Measurements from ENCODE around the gene NDUFS7.

The NDUFS7 gene

GRCh38 chr19:1421218-1421957 lies 37.7 kb downstream of the NDUFS7 start:
- H3K27ac ChIP-seq (ENCODE audit: poor library complexity, severe bottlenecking): no peak overlapping the region
- no peaks in the 10 kb centered on the region for H3K27me3 ChIP-seq (ENCODE audit: insufficient read depth, poor library complexity, severe bottlenecking)
- no peaks in the 10 kb centered on the region for H3K9me3 ChIP-seq (ENCODE audit: severe bottlenecking)
- H3K36me3 ChIP-seq (ENCODE audit: low read depth): peaks cover 87% of the 10 kb centered on the region
- ATAC-seq (ENCODE audit: low read depth) (no peak), DNase-seq (ENCODE audit: low spot score) (no peak)
- TF ChIP-seq, protein P1, sequence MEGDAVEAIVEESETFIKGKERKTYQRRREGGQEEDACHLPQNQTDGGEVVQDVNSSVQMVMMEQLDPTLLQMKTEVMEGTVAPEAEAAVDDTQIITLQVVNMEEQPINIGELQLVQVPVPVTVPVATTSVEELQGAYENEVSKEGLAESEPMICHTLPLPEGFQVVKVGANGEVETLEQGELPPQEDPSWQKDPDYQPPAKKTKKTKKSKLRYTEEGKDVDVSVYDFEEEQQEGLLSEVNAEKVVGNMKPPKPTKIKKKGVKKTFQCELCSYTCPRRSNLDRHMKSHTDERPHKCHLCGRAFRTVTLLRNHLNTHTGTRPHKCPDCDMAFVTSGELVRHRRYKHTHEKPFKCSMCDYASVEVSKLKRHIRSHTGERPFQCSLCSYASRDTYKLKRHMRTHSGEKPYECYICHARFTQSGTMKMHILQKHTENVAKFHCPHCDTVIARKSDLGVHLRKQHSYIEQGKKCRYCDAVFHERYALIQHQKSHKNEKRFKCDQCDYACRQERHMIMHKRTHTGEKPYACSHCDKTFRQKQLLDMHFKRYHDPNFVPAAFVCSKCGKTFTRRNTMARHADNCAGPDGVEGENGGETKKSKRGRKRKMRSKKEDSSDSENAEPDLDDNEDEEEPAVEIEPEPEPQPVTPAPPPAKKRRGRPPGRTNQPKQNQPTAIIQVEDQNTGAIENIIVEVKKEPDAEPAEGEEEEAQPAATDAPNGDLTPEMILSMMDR (IDR thresholded peaks at IDR 0.05; ENCODE audit: poor library complexity, severe bottlenecking): no peak
- peaks cover 13% of the 10 kb centered on the region for H3K4me1 ChIP-seq (ENCODE audit: insufficient read depth, poor library complexity, severe bottlenecking)
- no peak overlapping the region for H3K4me3 ChIP-seq (ENCODE audit: severe bottlenecking)

DNA sequence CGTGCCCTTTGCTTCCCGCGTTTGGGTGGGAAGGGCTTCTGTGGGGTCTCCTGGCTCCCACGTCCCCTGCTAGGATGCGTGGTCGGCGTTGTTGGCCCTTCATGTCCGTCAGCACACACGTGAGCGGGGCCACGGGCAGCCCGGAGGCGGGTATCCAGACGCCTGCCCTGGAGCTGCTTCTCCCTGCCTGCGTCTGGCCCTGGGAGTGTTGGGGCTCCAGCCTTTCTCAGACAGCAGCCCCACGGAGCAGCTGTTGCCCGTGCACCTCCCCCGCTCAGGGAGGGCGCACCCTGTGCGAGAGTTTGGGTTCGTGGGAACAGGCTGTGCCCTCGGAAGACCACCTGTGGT lies 38.2 kb downstream of the NDUFS7 start:
- Histone ChIP-seq H3K9me3 (ENCODE audit: severe bottlenecking) (no peaks in the 10 kb centered on the region), H3K4me3 (ENCODE audit: severe bottlenecking) (no peak overlapping the region), H3K4me1 (ENCODE audit: insufficient read depth, poor library complexity, severe bottlenecking) (peaks cover 11% of the 10 kb centered on the region), H3K27me3 (ENCODE audit: insufficient read depth, poor library complexity, severe bottlenecking) (no peaks in the 10 kb centered on the region), H3K36me3 (ENCODE audit: low read depth) (peaks cover 87% of the 10 kb centered on the region), H3K27ac (ENCODE audit: poor library complexity, severe bottlenecking) (no peak overlapping the region)
- DNase-seq (ENCODE audit: low spot score) (no peak), ATAC-seq (ENCODE audit: low read depth) (no peak)
- TF ChIP-seq, protein P1 (IDR thresholded peaks at IDR 0.05; ENCODE audit: poor library complexity, severe bottlenecking): no peak

- DNase-seq (ENCODE audit: low spot score): no peak
- TF ChIP-seq, protein P1 (IDR thresholded peaks at IDR 0.05; ENCODE audit: poor library complexity, severe bottlenecking): no peak
- no peak for ATAC-seq (ENCODE audit: low read depth)
- H3K27ac ChIP-seq (ENCODE audit: poor library complexity, severe bottlenecking): no peak overlapping the region
- H3K4me3 ChIP-seq (ENCODE audit: severe bottlenecking): no peak overlapping the region
- H3K9me3 ChIP-seq (ENCODE audit: severe bottlenecking): no peaks in the 10 kb centered on the region
- peaks cover 11% of the 10 kb centered on the region for H3K4me1 ChIP-seq (ENCODE audit: insufficient read depth, poor library complexity, severe bottlenecking)
- peaks cover 87% of the 10 kb centered on the region for H3K36me3 ChIP-seq (ENCODE audit: low read depth)
- no peaks in the 10 kb centered on the region for H3K27me3 ChIP-seq (ENCODE audit: insufficient read depth, poor library complexity, severe bottlenecking)
Observed at GRCh38 chr19:1422360-1422759, 38.7 kb downstream of the NDUFS7 start.

DNA sequence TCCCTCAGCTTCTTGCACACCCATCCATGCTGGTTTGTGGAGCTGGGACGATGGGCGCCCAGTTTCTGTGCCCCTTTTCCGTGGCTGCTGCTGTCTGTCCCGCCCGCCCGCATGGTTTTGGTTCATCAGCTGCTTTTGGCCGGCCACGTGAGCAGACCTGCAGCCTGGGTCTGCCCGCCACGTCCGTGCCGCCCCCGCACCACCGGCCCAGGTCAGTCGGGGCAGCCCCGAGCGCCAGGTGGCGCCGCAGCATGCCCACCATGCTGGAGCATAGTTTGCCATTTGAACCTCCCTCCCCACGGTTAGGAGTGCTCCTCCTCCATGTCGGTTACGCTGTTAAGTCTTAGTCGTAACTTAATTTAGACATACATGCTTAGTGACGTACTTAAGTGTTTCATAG lies 39.2 kb downstream of the NDUFS7 start:
- H3K36me3 ChIP-seq (ENCODE audit: low read depth): peaks cover 87% of the 10 kb centered on the region
- no peaks in the 10 kb centered on the region for H3K9me3 ChIP-seq (ENCODE audit: severe bottlenecking)
- H3K4me1 ChIP-seq (ENCODE audit: insufficient read depth, poor library complexity, severe bottlenecking): peaks cover 11% of the 10 kb centered on the region
- no peaks in the 10 kb centered on the region for H3K27me3 ChIP-seq (ENCODE audit: insufficient read depth, poor library complexity, severe bottlenecking)
- no peak overlapping the region for H3K4me3 ChIP-seq (ENCODE audit: severe bottlenecking)
- no peak for DNase-seq (ENCODE audit: low spot score)
- ATAC-seq (ENCODE audit: low read depth): no peak
- H3K27ac ChIP-seq (ENCODE audit: poor library complexity, severe bottlenecking): no peak overlapping the region
- TF ChIP-seq, protein P1 (IDR thresholded peaks at IDR 0.05; ENCODE audit: poor library complexity, severe bottlenecking): no peak

DNA sequence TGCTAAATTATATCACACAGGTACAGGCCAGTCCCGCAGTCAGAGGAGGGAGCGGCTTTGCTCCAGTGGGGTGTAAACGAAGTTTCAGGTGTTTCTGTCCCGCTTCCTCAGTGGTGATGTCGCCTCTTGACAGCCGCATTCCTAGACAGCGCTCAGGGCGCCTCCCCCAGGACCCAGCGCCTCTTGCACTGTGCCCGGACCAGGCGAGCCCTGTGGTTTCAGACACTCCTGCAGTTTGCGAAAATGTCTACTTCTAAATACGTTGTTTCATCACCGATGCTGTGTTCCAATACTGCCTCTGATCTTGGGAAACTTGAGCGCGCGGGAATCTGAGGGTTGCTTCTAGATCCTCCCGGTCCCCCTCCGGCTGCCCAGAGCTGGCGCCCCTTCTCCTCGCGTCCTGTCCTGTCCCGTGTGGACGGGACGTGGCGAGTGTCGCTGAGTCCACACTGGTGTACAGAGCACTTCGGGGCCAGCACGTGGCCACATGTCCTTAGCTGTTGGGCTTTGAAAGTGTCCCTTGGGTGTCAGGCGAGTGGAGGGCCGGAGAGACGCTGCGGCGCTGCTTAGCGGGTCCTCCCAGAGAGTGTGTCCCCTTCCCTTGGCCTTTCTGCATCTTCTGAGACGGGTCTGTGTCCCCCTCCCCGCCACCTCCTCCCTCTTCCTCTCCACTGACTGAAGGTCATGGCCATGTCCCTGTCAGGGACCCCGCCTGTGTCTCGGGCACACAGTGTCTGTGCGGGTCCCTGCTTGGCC lies 39.9 kb downstream of the NDUFS7 start:
- Histone ChIP-seq H3K36me3 (ENCODE audit: low read depth) (peaks cover 87% of the 10 kb centered on the region), H3K4me1 (ENCODE audit: insufficient read depth, poor library complexity, severe bottlenecking) (peaks cover 11% of the 10 kb centered on the region), H3K9me3 (ENCODE audit: severe bottlenecking) (no peaks in the 10 kb centered on the region), H3K27me3 (ENCODE audit: insufficient read depth, poor library complexity, severe bottlenecking) (no peaks in the 10 kb centered on the region), H3K4me3 (ENCODE audit: severe bottlenecking) (no peak overlapping the region), H3K27ac (ENCODE audit: poor library complexity, severe bottlenecking) (no peak overlapping the region)
- DNase-seq (ENCODE audit: low spot score) (no peak), ATAC-seq (ENCODE audit: low read depth) (no peak)
- TF ChIP-seq, protein P1 (IDR thresholded peaks at IDR 0.05; ENCODE audit: poor library complexity, severe bottlenecking): no peak
